ENCODE results near the gene SEL1L3.

GRCh38 chr4:25704516-25704915 is 158.3 kb downstream of the SEL1L3 start:
- TF ChIP-seq, protein P1, sequence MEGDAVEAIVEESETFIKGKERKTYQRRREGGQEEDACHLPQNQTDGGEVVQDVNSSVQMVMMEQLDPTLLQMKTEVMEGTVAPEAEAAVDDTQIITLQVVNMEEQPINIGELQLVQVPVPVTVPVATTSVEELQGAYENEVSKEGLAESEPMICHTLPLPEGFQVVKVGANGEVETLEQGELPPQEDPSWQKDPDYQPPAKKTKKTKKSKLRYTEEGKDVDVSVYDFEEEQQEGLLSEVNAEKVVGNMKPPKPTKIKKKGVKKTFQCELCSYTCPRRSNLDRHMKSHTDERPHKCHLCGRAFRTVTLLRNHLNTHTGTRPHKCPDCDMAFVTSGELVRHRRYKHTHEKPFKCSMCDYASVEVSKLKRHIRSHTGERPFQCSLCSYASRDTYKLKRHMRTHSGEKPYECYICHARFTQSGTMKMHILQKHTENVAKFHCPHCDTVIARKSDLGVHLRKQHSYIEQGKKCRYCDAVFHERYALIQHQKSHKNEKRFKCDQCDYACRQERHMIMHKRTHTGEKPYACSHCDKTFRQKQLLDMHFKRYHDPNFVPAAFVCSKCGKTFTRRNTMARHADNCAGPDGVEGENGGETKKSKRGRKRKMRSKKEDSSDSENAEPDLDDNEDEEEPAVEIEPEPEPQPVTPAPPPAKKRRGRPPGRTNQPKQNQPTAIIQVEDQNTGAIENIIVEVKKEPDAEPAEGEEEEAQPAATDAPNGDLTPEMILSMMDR (IDR thresholded peaks at IDR 0.05), result no peak
- no peak for TF ChIP-seq EZH2 (IDR thresholded peaks at IDR 0.05; ENCODE audit: borderline replicate concordance, insufficient read depth, low read depth, low read length, poor library complexity, severe bottlenecking)
